Prostate gland (tissue), 2 donors: ENCODE data around the gene ZNF281.
"Not testable (repeated sequence)": the region's sequence is repeated elsewhere in the genome, so short reads cannot be mapped to it uniquely, and the experiment has no call there.

Experiments used
- CTCF ChIP-seq, 4 experiments: fragments of 200-600 bp in 2 of 4; fragments of 450-650 bp in 2 of 4; sonication (generic) in 2 of 4; IDR thresholded peaks; 1 replicate in 3 of 4; 2 replicates in 1 of 4; pipeline ENCODE4 v1.5.1; 2016 to 2019; ENCODE audit warnings: antibody characterized with exemption in 4 of 4, mild to moderate bottlenecking in 2 of 4, moderate library complexity in 2 of 4
- POLR2A ChIP-seq: fragments of 450-650 bp; IDR thresholded peaks from one replicate; pipeline ENCODE4 v1.6.1; 2016; ENCODE audit warnings: antibody characterized with exemption, mild to moderate bottlenecking

GRCh38 chr1:200438413-200438812 is 28.6 kb upstream of the ZNF281 start:
- TF ChIP-seq POLR2A; CTCF (IDR thresholded peaks at IDR 0.05): not testable (repeated sequence)
